Esophagus (tissue), 2 donors: ENCODE results near the gene GNAO1. TPM values are rescaled to one million over a fixed set of nuclear protein-coding genes. Genes with fewer than 3 reads are reported as not detected.

Experiments
- H3K27ac ChIP-seq, 2 donors: one replicate each; pipeline ENCODE4 v1.5.1; 2013; ENCODE audit warnings: low read depth in 2 of 2, mild to moderate bottlenecking in 2 of 2, inconsistent platforms in 1 of 2, low read length in 1 of 2, moderate library complexity in 1 of 2
- H3K27me3 ChIP-seq, 2 donors: one replicate each; pipeline ENCODE4 v1.6.1; 2013; ENCODE audit warnings: low read length in 2 of 2, control low read depth in 1 of 2, mild to moderate bottlenecking in 1 of 2; ENCODE audit not compliant: insufficient read depth in 2 of 2, control insufficient read depth in 1 of 2
- H3K36me3 ChIP-seq, 2 donors: one replicate each; pipeline ENCODE4 v1.6.1; 2013; ENCODE audit warnings: low read length in 1 of 2; ENCODE audit not compliant: control insufficient read depth in 2 of 2, insufficient read depth in 2 of 2
- H3K4me1 ChIP-seq, 2 donors: one replicate each; pipeline ENCODE4 v1.6.1; 2013; ENCODE audit warnings: low read length in 1 of 2; ENCODE audit not compliant: control insufficient read depth in 2 of 2, insufficient read depth in 2 of 2
- H3K4me3 ChIP-seq, 2 donors: one replicate each; pipeline ENCODE4 v1.5.1; 2013; ENCODE audit warnings: low read length in 2 of 2, mild to moderate bottlenecking in 2 of 2, low read depth in 1 of 2, moderate library complexity in 1 of 2
- H3K9me3 ChIP-seq, 2 donors: one replicate each; pipeline ENCODE4 v1.6.1; 2013; ENCODE audit warnings: mild to moderate bottlenecking in 2 of 2, low read depth in 1 of 2, low read length in 1 of 2, moderate library complexity in 1 of 2; ENCODE audit not compliant: control insufficient read depth in 2 of 2, insufficient read depth in 1 of 2
- WGBS, 2 donors: extraction: QIAGEN DNeasy Blood & Tissue Kit; methylation state at CpG; one replicate each; pipeline ENCODE4 v1.1.7; 2013; 5-methylcytosine and 5-hydroxymethylcytosine counted together
- polyA plus RNA-seq, 2 donors: library from polyadenylated mRNA; stranded (reverse); fragments of 200-250 nt; gene quantifications; one replicate each; pipeline ENCODE4 v1.2.3, GENCODE V29; 2013
- donor health status: healthy with polysubstance abuse.
- donor health status: Bipolar disorder and iron deficiency.

Gene GNAO1
- polyA plus RNA-seq, 2 donors: 0.75 to 1.0 TPM

DNA sequence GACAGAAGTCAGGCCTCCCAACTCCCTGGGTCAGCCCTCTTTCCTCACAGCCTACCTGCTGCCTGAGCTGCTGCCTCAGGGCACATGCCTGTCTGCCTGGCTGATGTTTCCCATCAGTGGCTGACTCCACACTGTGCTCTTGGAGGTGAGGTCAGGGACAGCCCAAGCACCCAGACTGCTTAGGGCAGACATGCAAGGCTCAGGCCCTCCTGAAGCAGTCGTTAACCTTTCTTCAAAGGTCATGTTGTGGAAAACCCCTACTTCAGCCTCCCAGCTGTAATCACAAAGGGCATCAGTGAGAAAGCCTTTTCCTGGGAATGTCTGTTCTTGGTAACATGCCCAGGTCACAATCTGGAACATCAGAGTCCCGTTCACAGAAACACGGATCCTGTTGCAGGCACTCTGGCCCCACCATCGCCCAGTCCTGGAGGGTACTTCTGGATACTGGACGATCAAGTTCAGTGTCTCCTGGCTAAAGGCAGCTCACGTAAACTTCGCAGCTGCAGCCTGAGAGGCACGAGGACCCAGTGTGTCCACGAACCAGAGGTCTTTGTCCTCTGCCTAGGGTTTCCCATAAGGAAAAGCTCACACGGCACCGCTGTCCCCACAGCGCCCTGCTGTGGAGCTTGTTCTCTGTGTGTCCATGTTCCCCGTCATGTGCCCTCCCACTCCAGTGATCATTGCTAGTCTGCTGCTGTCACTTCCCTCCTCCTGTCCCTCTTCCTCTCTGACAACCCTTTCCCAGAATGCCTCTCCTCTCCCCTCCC is 54.9 kb downstream of the GNAO1 start:
- no peaks in the 10 kb centered on the region for H3K36me3 ChIP-seq
- peaks cover 0 to 3% of the 10 kb centered on the region in 2 donors for H3K4me1 ChIP-seq
- H3K27ac ChIP-seq: no peak overlapping the region
- no peaks in the 10 kb centered on the region for H3K27me3 ChIP-seq
- no peaks in the 10 kb centered on the region for H3K9me3 ChIP-seq
- WGBS, 2 donors: 61 to 68% methylated on average over 13 of the region's 13 CpGs
- H3K4me3 ChIP-seq: no peak overlapping the region

DNA sequence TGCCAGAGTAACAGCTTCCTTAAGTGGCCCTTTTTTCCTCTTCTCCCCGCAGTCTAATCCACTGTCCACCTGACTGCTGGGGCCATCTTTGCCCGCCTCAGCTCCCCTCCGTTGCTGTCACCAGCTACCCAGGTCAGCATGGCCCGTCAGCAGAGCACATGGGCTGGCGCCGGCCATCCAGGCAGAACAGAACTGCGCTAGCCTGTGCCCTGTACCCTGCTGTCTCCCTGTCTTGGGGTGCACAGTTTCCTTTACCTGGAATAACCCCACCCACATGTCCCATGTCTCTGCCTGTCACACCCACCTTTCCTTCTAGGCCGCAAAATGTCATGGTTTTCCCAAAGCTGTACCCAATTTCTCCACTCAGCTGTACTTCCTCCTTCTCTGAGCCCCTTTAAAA is 55.7 kb downstream of the GNAO1 start:
- Histone ChIP-seq H3K4me1 (peaks cover 0 to 3% of the 10 kb centered on the region in 2 donors), H3K36me3 (no peaks in the 10 kb centered on the region), H3K9me3 (no peaks in the 10 kb centered on the region), H3K27me3 (no peaks in the 10 kb centered on the region), H3K4me3 (no peak overlapping the region), H3K27ac (no peak overlapping the region)
- 95 to 98% methylated on average over 8 of the region's 8 CpGs for WGBS, 2 donors

DNA sequence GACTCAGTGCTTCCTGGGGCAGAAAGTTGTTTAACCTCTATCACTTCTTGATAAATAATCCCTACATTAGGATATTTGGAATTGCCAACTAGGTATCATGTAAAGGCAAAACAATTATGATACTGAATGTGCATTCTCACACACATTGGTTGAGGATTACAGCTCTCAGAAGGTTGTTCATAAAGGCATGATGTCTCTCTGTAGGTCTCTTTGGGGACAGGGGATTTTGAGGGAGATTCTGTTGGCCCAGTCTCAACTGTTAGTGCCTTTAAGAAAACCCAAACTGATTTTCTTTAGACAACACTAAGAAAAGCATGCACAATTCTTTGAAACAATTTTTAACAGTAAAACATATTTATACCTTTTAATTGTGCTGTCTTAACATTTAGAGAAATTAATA is 56.5 kb downstream of the GNAO1 start:
- no peaks in the 10 kb centered on the region for H3K9me3 ChIP-seq
- no peaks in the 10 kb centered on the region for H3K27me3 ChIP-seq
- no peak overlapping the region for H3K4me3 ChIP-seq
- H3K27ac ChIP-seq: no peak overlapping the region
- peaks cover 0 to 3% of the 10 kb centered on the region in 2 donors for H3K4me1 ChIP-seq
- no peaks in the 10 kb centered on the region for H3K36me3 ChIP-seq

DNA sequence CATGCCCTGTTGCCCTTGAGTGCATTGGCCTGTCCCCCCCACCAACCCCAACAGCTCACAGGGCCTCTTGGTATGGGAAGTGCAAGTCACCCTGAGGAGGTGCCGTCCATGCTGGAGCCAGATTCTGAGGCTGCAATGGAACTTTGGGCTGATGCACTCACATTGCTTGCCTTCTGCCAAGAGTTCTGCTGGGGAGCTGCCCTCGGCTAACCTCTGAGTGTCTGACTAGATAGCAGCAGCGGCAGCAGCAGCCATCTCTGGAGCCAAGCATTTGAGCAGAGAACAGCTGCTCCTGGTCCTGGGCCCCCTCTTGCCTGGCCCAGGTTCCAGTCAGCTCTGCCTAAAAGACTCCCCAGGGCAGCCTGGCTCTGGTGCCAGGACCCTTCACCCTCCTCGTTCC is 61.5 kb downstream of the GNAO1 start:
- H3K9me3 ChIP-seq: no peaks in the 10 kb centered on the region
- H3K4me1 ChIP-seq: peaks cover 0 to 5% of the 10 kb centered on the region in 2 donors
- 69 to 74% methylated on average over 4 of the region's 4 CpGs for WGBS, 2 donors
- H3K27ac ChIP-seq: no peak overlapping the region
- H3K4me3 ChIP-seq: no peak overlapping the region
- no peaks in the 10 kb centered on the region for H3K36me3 ChIP-seq
- no peaks in the 10 kb centered on the region for H3K27me3 ChIP-seq

DNA sequence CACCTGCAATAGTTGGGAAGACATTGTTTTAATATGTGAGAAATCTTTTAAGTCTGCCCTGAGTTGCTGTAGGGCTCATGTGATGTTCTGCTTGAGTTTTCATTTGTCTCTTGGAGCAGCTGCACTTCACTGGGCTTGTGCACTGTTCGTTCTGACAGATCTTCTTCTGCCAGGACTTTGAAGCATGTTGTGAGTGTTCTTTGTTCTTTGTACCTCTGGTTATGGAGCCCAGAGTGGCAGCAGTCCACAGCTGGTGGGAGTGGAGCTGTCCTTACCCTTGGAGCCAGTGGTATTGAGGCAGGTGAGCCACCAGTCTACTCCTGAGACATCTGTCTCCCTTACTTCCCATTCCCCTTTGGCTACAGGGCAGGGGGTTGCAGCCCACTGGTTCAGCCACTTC is 64.6 kb downstream of the GNAO1 start:
- Histone ChIP-seq H3K27me3 (no peaks in the 10 kb centered on the region), H3K4me3 (no peak overlapping the region), H3K9me3 (no peaks in the 10 kb centered on the region), H3K4me1 (peaks cover 0 to 5% of the 10 kb centered on the region in 2 donors), H3K27ac (no peak overlapping the region), H3K36me3 (no peaks in the 10 kb centered on the region)
- WGBS, 2 donors: 50 to 57% methylated on average over 1 of the region's 1 CpG

DNA sequence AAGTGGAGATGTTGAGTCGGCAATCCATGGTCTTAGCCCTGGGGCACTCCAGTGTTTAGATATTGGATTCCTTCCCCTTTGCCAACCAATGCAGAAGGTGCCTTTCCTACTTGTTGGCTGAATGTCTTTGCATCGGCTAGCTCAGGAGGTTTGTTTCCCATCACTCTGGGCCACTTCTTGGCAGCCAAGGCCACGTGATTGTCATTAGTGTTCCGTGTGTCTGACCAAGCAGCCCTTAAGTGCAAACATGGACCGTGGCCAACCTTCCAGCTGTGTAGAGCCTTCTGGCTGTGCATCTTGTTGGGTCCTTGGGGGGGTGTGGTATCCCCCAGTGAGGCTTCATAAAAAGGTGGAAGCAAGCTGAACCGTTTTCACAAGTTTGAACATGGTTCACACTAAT is 66.0 kb downstream of the GNAO1 start:
- H3K27me3 ChIP-seq: no peaks in the 10 kb centered on the region
- H3K9me3 ChIP-seq: no peaks in the 10 kb centered on the region
- H3K4me1 ChIP-seq: peaks cover 0 to 5% of the 10 kb centered on the region in 2 donors
- no peak overlapping the region for H3K27ac ChIP-seq
- H3K36me3 ChIP-seq: no peaks in the 10 kb centered on the region
- H3K4me3 ChIP-seq: no peak overlapping the region
- WGBS, 2 donors: 31 to 42% methylated on average over 6 of the region's 6 CpGs

DNA sequence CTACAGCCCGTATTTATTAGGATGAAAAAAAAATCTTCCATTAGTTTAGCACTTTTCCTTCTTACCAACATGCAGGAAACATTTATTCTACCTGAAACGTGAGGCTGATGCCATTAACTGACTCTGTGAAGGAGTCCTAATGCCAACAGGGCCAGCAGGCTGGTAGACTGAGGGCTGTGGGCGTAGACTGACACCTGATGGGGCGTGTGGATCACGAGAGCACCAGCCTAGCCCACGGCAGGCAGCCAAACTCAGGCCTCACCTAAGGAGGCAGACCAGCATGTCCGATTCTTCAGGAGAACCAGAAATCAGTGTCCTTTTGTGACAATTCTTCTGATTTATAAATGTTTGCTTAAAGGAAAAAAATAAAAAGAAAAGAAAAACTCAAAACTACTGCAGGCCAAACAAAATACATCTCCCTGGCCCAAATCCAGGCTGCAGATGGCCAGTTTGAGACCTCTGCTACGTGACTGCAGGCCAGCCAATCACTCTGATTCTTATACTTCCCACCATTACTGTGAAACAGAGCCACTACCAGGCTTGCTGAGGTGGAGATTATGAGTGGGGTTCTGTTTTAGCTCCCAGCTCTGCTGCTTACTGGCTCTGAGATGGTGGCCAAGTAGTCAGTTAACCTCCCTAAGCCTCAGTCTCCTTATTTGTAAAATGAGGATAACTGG is 66.5 kb downstream of the GNAO1 start:
- 48 to 67% methylated on average over 8 of the region's 8 CpGs for WGBS, 2 donors
- H3K9me3 ChIP-seq: no peaks in the 10 kb centered on the region
- H3K27me3 ChIP-seq: no peaks in the 10 kb centered on the region
- H3K36me3 ChIP-seq: no peaks in the 10 kb centered on the region
- no peak overlapping the region for H3K4me3 ChIP-seq
- peaks cover 0 to 5% of the 10 kb centered on the region in 2 donors for H3K4me1 ChIP-seq
- no peak overlapping the region for H3K27ac ChIP-seq

DNA sequence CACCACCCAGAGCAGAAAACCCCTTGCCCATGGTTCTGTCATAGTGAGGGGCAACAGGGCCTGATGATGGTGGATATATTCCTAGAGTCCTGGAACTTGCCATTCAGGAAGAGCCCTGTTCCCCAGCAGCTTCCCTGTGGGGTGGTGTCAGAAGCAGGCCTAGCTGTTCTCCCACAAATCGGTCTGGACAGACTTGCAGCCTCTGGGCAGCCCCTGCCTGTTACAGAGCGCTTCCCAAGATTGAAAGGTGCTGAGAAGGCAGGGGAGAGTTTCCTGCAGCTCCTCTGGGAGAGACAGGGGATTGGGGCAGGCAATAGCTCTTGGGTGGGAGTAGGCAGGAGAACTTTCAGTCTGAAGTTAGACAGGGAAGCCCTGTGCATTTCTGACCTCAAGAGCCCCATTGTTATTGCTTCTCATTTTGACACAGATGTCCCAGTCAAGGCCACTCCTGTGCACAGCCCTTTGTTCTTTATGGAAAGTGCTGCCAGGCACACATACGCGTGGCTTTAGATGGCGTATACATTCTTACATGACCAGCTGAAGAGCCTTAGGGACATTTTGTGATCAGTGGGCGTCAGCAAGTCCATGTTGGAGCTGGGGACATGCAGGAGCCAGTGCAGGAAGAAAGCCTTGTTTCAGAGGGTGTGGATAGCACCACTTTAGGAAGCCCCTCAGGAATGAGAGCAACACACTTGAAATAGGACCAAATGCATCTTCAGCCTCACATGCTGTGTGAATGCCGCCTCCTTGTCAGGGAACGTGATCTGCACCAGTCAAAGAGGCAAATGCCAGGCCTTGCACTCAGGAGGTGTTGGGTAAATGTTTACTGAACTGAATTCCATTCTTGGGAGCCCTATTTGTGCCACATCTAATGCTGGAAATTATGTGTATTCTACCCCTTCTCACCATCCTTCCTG is 67.5 kb downstream of the GNAO1 start:
- Histone ChIP-seq H3K27me3 (no peaks in the 10 kb centered on the region), H3K4me1 (peaks cover 0 to 5% of the 10 kb centered on the region in 2 donors), H3K4me3 (no peak overlapping the region), H3K27ac (peak overlapping the region in 1 of 2 donors; percentile 51), H3K9me3 (no peaks in the 10 kb centered on the region), H3K36me3 (no peaks in the 10 kb centered on the region)
- WGBS, 2 donors: 87 to 91% methylated on average over 8 of the region's 8 CpGs

DNA sequence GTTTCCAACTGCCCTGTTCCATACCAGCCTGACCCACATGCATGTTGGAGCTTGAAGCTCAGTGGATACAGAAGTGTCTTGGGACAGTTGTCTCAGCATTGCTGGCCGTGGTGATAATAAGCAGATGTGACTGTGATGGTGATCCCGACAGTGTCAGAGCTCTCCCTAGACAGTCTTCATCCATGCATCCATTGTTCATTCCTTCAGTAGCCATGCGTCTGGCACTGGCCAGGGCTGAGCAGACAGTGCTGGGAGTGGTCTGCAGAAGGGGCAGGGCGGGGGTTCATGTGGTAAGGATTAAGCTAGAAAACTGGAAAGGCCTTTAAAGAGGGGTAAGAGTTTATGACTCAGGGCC is 68.1 kb downstream of the GNAO1 start:
- no peak overlapping the region for H3K4me3 ChIP-seq
- 90% methylated on average over 4 of the region's 4 CpGs for WGBS, 2 donors
- H3K36me3 ChIP-seq: no peaks in the 10 kb centered on the region
- no peak overlapping the region for H3K27ac ChIP-seq
- H3K4me1 ChIP-seq: peaks cover 0 to 5% of the 10 kb centered on the region in 2 donors
- no peaks in the 10 kb centered on the region for H3K27me3 ChIP-seq
- no peaks in the 10 kb centered on the region for H3K9me3 ChIP-seq
